Retina (tissue), 1 donor: ENCODE measurements around the gene NPAS3.

Experiments used
- DNase-seq: peaks from one replicate; pipeline ENCODE4 v3.0.0-alpha.2; 2016

The NPAS3 gene

GRCh38 chr14:33454022-33454595 is 515.4 kb downstream of the NPAS3 start:
- no peak for DNase-seq

GRCh38 chr14:33454707-33455106 is 516.0 kb downstream of the NPAS3 start:
- no peak for DNase-seq

GRCh38 chr14:33455654-33456345 is 517.1 kb downstream of the NPAS3 start:
- DNase-seq, result no peak

- DNase-seq, result no peak
Measured at GRCh38 chr14:33457021-33457420, 518.3 kb downstream of the NPAS3 start.

DNA sequence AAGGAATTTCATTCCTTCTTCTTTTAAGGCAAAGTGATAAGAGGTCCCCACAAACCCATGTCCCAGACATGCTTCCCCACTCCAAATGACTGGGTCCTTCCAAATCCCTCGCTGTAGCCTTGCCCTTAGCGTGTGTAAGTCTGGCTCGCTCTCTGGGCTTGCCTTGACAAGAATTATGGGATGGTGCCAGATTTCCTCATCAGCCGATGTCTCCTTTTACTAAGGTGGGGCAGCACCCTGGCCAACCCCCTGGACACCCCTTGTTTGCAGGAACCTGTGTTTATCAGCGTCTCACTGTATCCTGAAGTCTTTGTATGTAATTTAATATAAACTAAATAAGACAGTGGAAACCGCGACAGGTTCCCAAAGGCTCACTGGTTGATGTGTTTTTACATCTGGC is 518.9 kb downstream of the NPAS3 start:
- DNase-seq, result no peak

DNA sequence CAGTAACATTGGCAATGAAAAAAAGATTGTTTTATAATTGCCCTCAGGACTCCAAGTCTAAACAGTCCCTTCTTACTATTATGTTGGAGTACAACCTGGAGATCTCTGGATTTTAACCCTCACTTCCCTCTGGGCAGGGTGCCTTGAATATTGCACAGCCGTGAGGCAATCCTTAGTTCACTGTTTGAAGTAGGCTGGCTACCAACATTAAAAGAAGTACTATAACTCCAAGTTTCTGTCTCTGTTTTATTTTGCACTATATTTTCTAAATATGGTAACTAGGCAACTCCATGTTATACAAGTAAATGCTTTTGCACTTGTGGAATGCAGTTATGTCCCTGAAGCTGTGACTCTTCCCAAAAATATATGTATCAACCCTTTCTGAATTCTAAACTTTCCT is 521.5 kb downstream of the NPAS3 start:
- DNase-seq, result no peak

- DNase-seq, result no peak
Measured at GRCh38 chr14:33461036-33461435, 522.4 kb downstream of the NPAS3 start.

DNA sequence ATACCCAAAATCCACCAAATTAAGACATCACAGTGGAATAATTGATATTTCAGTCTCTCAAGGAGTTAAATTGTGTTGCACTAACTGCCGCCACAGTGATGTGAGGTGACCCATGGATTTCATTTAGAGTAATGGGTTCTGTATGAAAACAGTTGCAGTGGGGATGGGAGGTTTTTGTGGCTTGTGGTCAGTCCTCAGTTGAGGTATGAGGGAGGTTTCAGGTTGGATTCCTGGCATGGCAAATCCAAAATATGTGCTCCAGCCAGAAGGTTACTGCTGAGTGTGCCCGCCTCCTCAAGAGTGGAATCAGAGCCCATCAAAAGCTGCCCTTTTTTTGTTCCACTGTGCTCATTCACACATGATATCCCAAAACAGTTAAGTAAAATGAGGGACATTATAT is 525.1 kb downstream of the NPAS3 start:
- no peak for DNase-seq

GRCh38 chr14:33464254-33464962 is 525.7 kb downstream of the NPAS3 start:
- DNase-seq, result no peak

DNA sequence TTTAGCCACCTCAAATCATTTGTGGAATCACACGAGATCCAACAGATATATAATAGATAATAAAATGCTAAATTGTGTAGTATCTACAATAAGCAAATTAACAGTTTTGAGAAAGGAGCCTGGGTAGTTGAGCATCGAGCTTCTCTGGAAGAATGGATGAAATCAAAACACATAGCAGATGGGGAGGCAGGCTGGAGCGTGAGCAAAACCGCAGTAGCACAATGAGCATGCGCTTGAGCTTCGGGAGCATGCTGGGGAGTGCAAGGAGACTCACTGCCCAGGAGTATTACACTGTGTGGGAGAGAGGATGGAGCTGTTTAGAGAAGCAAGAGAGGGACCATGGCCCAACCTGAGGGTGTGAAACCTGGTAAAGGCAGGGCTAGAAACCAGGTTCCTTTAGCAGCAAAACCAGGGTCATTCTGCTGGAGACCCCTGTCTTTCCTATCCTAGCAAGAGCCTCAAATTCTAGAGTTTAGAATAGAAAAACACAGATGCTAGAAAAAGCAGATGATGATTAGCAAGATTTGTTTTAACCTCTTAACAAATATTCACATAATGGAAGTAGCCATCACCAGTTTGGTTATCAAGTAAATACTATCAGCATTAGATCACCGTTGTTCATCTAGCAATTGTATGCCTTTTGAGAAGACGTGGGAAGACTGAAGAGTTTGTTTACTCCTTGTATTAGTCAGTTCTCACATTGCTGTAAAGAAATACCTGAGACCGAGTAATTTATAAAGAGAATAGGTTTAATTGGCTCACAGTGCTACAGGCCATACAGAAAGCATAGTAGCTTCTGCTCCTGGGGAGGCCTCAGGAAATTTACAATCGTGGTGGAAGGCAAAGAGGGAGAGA is 527.4 kb downstream of the NPAS3 start:
- DNase-seq, result no peak

GRCh38 chr14:33467971-33468370 is 529.3 kb downstream of the NPAS3 start:
- DNase-seq, result no peak

- DNase-seq, result no peak
Measured at GRCh38 chr14:33469898-33470297, 531.2 kb downstream of the NPAS3 start.

DNA sequence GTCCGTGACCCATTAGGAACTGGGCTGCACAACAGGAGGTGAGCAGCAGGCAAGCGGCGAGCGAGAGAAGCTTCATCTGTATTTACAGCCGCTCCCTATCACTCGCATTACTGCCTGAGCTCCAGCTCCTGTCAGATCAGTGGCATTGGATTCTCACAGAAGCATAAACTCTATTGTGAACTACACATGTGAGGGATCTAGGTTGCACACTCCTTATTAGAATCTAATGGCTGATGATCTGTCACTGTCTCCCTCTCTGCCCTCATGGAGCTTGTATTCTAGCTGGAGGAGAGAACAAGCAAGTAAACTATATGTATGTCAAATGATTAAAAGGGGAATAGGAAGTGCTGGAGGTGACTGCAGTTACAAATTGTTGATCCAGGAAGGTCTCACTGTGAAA is 533.1 kb downstream of the NPAS3 start:
- DNase-seq, result no peak

DNA sequence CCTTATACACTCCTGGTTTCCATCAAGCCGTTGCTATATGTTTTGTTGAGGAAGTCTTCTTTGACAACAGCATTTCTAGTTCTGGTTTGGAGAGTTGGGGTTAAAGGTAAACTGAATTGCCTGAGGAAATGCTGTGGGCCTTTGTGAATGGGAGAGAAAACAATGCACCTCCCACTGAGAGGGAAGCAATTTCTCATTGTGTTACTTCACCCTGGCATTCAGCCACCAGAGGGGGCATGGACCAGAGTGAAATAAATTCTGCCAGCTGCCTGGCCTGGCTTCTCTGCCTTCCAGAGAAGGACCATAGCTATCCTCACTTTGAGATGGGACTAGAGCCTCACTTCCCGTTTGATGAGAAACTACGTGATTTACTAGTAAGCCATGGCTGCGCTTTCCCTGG is 536.9 kb downstream of the NPAS3 start:
- peak; percentile 76 for DNase-seq

- no peak for DNase-seq
Measured at GRCh38 chr14:33477797-33478196, 539.1 kb downstream of the NPAS3 start.

DNA sequence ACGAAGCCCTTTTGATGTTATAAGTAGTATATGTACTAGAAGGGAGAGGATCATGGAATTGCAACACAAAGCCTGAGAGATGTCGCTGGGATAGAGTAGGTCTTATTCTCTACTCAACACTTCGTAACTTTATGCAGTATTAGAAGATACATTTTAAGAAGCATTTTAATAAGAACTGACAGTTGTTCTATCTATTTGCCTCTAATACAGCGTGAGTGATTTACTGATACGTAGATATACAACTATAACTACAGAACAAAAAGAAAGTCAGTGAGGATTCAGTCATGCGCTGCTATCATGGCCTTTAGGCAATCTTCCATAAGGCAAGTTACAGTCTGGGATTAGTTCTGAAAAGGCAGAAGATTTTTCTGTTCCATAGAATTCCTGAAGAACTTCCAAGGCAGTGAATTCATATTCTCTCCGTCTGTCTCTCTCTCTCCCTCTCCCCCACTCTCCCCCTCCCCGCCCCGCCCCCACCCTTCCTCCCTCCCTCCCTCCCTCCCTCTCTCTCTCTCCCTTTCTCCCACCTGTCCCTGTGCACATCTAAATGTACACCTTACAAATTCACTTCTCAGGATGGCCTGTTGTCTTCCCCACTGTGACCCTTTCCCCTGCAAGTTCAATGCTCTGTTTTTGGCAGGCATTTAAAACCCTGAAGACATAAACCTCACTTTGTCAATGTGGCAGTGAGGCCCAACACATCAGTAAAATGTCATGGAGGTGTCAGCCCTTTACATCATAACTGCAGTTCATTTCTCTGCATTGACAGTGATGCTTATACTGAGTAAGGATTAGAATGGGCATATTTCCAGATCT is 541.6 kb downstream of the NPAS3 start:
- DNase-seq, result no peak

DNA sequence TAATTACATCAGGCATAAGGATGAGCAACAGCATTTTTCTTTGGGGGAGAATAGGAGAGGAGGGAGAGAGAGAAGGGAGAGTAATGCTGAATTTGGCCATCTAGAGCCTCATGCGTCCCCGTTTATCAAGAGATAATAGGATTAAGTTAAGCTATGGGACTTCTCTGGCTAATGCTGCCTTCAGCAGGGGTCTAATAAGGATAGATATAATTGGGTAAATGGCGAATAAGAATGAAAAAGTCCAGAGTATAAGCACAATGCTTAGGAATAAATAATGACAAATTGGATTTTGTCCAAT is 542.2 kb downstream of the NPAS3 start:
- no peak for DNase-seq

GRCh38 chr14:33483110-33483509 is 544.4 kb downstream of the NPAS3 start:
- DNase-seq, result no peak

GRCh38 chr14:33483541-33483940 is 544.9 kb downstream of the NPAS3 start:
- no peak for DNase-seq

- DNase-seq, result no peak
Measured at GRCh38 chr14:33484264-33484663, 545.6 kb downstream of the NPAS3 start.

DNA sequence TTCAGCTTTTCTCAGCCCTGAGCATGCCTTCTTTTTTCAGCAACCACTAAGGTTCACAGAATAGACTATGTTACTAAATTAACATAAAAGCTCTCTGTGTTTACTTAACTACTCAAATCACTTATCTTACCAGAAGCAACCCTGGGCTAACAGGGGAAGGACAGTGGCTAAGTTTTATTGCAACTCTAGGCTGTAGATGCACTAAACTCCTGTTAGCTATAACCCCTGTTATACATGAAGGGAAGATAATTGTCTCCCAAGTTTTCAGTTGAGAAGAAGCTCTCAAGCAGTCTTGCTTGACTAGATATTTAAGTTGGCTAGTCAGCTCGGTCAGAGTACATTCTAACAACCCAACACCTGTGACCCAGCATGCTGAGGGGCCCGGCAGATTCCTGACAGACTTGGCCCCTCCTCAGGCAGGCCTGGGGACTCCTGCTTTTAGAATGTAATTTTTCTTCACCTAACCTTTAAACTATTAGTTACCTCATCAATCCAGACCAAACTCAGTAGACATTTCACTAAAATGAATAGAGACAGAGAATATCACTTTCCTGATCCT is 547.7 kb downstream of the NPAS3 start:
- no peak for DNase-seq

GRCh38 chr14:33488582-33488981 is 549.9 kb downstream of the NPAS3 start:
- no peak for DNase-seq
